T47D (cell line): ENCODE results near the gene IKZF4.
"Not testable (repeated sequence)": the region's sequence is repeated elsewhere in the genome, so short reads cannot be mapped to it uniquely, and the experiment has no call there.

Experiments used
- DNase-seq, 2 experiments: peaks; one replicate each; pipeline versions ENCODE4 v3.0.0 to v3.0.0-alpha.2; 2011 to 2012; ENCODE audit warnings: low read depth in 1 of 2, low spot score in 1 of 2
- JUND ChIP-seq: IDR thresholded peaks from 2 replicates; pipeline ENCODE4 v1.6.1; 2012; ENCODE audit warnings: low read depth
- in situ Hi-C: cut with HindIII; loops from 2 replicates; pipeline ENCODE4 v1.10.0; 2016; ENCODE audit warnings: low sequenced_read_pairs, low pct_unique_long_range_greater_than_20kb

The IKZF4 gene

DNA sequence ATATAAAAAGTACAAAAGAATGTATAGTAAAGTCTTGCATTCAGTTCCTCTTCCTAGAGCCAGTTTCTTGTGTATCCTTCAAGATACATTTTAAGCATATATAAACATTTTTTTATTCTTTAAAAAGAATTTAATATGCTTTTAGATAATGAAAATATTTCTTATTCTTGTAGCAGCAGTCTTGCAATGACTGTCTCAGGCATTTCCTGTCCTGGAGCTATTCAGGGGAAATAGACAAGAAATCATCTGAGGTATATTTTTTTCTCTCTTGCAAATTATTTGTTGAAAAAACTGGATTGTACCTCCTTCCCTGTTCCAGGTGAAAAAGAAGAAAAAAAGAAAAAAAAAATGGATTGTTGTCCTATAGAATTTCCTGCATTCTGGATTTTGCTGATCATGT is 42.2 kb downstream of the IKZF4 start:
- DNase-seq = no peak
- in situ Hi-C loops = no loop called here
- no peak for TF ChIP-seq JUND

GRCh38 chr12:56071648-56072047 is 50.8 kb downstream of the IKZF4 start:
- TF ChIP-seq JUND = no peak
- DNase-seq = no peak
- in situ Hi-C loops = no loop called here

GRCh38 chr12:56074396-56074795 is 53.6 kb downstream of the IKZF4 start:
- in situ Hi-C loops = no loop called here
- no peak for TF ChIP-seq JUND
- no peak for DNase-seq

- DNase-seq, in situ Hi-C loops: not testable (repeated sequence)
These were observed 57.1 kb downstream of the IKZF4 start for GRCh38 chr12:56077966-56078365.

DNA sequence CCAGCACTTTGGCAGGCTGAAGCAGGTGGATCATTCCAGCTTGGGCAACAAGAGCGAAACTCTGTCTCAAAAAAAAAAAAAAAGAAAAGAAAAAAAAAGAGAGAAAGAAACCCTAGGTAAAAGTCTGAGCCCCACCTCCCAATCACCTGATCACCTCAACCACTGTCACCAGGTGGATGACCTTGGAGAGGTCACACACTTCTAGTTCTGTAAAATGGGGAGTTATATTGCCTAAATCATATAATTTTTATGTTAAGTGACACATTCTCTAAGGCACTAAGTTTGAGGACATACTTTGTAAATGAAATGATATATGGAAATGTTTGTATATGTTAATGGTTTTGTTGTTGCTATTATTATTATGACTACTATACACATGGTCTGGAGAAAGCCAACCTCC is 57.6 kb downstream of the IKZF4 start:
- TF ChIP-seq JUND = no peak
- no peak for DNase-seq
- in situ Hi-C loops = no loop called here

GRCh38 chr12:56078931-56079722 is 58.3 kb downstream of the IKZF4 start:
- no peak for TF ChIP-seq JUND
- DNase-seq = peak; percentile 84 to 96
- in situ Hi-C loops = no loop called here

DNA sequence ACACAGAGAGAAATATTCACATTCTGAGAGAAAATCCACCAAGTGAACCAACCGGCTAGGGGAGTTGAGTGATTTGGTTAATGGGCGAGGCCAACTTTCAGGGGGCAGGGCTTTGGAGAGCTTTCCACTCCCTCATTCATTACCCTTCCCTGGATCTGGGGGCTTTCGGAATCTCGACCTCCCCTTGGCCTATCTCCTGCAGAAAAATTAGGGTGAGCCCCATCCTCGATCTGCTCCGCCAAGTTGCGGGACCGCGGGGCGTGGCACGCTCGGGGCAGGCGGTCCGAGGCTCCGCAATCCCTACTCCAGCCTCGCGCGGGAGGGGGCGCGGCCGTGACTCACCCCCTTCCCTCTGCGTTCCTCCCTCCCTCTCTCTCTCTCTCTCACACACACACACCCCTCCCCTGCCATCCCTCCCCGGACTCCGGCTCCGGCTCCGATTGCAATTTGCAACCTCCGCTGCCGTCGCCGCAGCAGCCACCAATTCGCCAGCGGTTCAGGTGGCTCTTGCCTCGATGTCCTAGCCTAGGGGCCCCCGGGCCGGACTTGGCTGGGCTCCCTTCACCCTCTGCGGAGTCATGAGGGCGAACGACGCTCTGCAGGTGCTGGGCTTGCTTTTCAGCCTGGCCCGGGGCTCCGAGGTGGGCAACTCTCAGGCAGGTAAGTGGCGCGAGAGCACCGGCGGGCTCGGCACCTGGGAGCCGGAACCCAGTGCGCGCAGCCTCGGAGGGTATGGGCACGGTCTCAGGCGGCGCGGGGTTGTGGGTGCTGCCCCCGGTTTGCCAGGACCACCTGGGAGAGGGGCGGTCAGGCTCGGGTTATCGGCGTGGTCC is 59.1 kb downstream of the IKZF4 start, which contains the start of gene ERBB3:
ERBB3 (plus strand) TSS at position 443 of the 833 bp plus-strand sequence; CDS start at position 579, 136 bp downstream.
- in situ Hi-C loops = no loop called here
- peak; percentile 88 to 98 for DNase-seq
- TF ChIP-seq JUND = peak; percentile 50; the same call in 1 of the 2 replicates

GRCh38 chr12:56080556-56081138 is 59.8 kb downstream of the IKZF4 start:
- TF ChIP-seq JUND = no peak
- peak in 1 of 2 experiments; percentile 75 for DNase-seq
- in situ Hi-C loops = no loop called here

- peak; percentile 60 to 81 for DNase-seq
- no peak for TF ChIP-seq JUND
- in situ Hi-C loops = no loop called here
These were observed 60.8 kb downstream of the IKZF4 start for GRCh38 chr12:56081393-56082347.

- no peak for DNase-seq
- in situ Hi-C loops = no loop called here
- TF ChIP-seq JUND = no peak
These were observed 61.5 kb downstream of the IKZF4 start for GRCh38 chr12:56082382-56082781.

DNA sequence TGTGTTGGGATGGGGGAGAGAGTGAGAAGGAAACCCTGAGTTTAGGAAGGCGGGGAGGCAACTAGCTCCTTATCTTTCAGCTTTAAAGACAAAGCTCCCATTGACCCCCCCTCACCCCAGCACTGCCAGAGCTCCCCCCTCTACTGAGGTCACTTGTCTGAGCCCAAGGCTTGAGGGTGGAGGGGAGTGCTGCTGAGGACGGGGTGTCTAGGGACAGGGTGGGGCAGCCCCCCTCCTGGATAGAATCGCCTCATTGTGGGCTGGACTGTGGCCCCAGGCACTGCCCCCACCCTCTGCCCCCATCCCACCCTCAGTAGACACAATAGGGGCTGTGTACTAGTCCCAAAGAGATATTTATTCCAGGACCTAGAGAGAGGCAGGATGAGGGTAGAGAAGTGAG is 62.1 kb downstream of the IKZF4 start:
- DNase-seq = no peak
- TF ChIP-seq JUND = no peak
- in situ Hi-C loops = no loop called here
